NCI-H1436 treated with DMSO at 0.1 percent for 48 hours (cell line): ENCODE measurements around the gene VPS36.
"Not testable (repeated sequence)": the region's sequence is repeated elsewhere in the genome, so short reads cannot be mapped to it uniquely, and the experiment has no call there.

ENCODE experiments used
- DNase-seq: peaks from one replicate; lab custom pipeline; 2025; lab: John Stamatoyannopoulos, UW

Gene VPS36, protein sequence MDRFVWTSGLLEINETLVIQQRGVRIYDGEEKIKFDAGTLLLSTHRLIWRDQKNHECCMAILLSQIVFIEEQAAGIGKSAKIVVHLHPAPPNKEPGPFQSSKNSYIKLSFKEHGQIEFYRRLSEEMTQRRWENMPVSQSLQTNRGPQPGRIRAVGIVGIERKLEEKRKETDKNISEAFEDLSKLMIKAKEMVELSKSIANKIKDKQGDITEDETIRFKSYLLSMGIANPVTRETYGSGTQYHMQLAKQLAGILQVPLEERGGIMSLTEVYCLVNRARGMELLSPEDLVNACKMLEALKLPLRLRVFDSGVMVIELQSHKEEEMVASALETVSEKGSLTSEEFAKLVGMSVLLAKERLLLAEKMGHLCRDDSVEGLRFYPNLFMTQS

GRCh38 chr13:52450012-52450792 lies at the start of gene VPS36:
VPS36 (minus strand) TSS chr13:52450634; CDS start chr13:52450594, 40 bp downstream.
- peak; percentile 25 for DNase-seq

GRCh38 chr13:52497979-52498378 lies 47.5 kb upstream of the VPS36 start:
- DNase-seq: not testable (repeated sequence)

- DNase-seq: not testable (repeated sequence)
These were observed 43.8 kb upstream of the VPS36 start for GRCh38 chr13:52494241-52494640.

DNA sequence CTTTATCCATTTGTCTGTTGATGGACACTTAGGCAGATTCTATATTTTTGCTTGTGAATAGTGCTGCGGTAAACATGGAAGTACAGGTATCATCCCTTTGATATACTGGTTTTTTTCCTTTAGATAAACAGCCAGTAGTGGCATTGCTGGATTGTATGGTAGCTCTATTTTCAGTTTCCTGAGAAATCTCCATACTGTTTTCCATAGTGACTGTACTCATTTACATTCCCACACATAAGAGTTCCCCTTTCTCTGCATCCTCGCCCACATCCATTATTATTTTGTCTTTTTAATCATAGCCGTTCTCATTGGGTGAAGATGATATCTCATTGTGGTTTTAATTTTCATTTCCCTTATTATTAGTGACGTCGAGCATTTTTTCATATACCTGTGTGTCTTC lies 40.6 kb upstream of the VPS36 start:
- not testable (repeated sequence) for DNase-seq

DNA sequence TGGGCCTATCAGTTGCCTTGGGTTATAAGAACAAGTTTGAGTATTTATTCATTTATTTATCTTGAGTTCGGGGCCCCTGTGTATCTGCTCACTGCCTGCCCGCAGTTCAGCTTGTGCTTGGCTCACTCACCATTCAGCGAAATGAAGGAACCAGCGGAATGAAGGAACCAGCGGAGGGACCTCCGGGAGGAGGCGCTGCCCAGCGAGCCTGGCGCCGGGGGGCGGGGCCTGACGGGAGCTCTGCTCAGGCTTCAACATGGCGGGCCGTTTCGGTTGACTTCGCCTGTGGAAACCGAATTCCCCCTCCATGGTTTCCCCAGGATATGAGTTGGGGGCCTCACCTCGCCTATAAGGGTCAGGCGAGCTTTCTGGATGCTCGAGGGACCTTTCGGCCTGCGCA lies 38.3 kb upstream of the VPS36 start:
- DNase-seq: not testable (repeated sequence)

GRCh38 chr13:52487078-52487477 lies 36.6 kb upstream of the VPS36 start:
- not testable (repeated sequence) for DNase-seq

GRCh38 chr13:52480677-52481428 lies 30.4 kb upstream of the VPS36 start:
- DNase-seq: not testable (repeated sequence)

DNA sequence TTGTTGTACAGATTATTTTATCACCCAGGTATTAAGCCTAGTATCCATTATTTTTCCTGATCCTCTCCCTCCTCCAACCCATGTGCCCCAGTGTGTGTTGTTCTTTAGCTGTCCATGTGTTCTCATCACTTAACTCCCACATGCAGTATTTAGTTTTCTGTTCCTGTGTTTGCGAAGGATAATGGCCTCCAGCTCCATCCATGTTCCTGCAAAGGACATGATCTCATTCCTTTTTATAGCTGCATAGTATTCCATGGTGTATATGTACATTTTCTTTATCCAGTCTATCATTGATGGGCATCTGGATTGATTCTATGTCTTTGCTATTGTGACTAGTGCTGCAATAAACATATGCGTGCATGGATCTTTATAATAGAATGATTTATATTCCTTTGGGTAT lies 18.1 kb upstream of the VPS36 start:
- DNase-seq: not testable (repeated sequence)

DNA sequence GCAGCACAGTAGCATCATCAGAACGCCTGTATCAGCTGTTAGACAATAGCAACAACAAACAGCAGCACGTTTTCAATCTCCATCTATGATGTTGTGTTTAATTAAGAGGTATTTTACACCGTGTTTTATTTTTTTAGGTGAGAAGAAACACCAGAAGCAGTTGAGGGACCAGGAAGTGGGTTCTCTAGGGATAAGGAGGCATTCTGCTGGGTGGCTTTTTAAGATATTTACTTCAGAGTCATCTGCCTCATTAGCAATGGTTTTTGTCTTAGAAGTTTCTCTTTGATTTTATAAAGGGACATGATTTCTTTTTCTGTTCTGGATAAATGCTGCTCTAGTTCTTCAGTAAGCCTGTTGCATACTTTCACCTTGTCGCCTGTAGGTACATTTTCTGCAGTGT lies 13.1 kb upstream of the VPS36 start:
- no peak for DNase-seq

DNA sequence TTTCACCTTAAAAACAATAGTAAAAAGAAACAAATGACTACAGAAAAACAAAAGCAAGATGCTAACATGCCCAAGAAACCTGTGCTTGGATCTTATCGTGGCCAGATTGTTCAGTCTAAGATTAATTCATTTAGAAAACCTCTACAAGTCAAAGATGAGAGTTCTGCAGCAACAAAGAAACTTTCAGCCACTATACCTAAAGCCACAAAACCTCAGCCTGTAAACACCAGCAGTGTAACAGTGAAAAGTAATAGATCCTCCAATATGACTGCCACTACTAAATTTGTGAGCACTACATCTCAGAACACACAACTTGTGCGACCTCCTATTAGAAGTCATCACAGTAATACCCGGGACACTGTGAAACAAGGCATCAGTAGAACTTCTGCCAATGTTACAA lies 10.8 kb upstream of the VPS36 start:
- DNase-seq: no peak

DNA sequence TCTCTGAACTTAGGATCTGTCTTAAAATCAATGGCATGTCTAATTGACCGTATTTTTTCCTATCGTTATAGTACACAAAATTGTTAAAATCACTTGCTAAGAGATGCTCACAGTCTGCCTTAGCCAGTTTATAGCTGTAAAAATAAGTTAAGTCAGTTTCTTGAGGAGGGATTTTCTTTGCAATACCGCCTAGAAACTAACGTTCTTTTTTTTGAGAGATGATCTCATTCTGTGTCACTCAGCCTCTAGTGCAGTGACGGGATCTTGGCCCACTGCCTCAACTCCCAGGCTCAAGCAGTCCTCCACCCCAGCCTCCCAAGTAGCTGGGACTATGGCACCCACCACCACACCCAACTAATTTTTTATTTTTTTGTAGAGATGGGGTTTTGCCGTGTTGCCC lies 9.2 kb upstream of the VPS36 start:
- no peak for DNase-seq

DNA sequence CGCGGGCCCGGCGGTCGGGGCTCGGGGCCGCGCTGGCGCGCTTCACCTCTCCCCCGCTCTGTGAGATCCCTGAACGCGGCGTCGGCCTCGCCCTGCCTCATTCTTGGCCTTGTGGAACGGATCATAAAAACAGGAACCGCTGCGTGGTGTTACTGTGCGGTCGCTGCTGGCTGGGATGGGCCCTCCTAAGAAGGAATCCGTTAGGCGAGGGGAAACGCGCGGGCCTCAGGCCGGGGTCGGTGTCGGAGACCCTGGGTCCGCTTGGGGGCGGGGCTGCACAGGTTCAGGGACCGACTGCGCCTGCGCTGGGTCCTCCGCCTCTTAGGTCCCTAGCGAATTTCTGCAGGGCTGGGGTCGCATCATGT lies 5.2 kb upstream of the VPS36 start:
- peak; percentile 1 for DNase-seq

DNA sequence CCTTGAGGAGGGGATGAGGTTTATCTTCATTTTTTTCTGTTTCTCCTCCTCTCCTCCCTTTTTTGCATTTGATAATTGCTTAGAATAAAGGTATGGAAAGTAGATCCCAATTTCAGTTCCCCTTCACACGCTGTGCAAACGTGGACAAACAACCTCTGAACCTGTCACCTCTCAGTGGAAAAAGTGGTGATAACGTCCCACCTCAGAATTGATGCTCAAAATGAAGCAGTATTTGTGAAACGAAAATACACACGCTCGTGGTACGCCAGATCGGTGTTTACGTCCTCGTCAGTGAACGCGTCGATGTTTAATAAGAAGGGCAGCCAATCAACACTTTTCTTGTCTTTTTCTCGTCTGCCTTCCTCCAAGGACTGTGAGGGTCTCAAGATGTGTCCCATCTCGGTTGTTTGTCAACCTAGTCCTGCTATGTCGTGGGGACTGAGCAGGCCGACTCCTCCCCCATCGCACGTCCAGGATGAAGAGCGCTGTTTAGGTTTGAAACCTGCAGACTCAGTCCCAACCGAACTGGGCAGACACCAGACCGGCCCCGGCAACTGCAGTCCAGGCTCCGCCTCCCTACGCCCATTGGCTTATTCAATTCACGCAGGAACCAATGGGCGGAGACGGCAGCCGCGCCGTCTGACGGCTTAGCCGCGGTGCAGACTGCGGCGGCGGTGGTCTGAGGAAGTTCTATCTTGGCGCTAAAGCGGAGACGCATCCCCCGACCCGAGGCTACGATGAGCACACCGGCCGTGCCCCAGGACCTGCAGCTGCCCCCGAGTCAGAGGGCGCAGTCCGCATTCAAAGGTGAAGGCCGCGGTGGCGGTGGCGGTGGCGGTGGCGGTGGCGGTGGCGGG lies 4.6 kb upstream of the VPS36 start, which contains the start of gene CKAP2:
CKAP2 (plus strand) TSS at position 659 of the 857 bp plus-strand sequence; CDS start at position 738, 79 bp downstream.
- DNase-seq: peak; percentile 68

GRCh38 chr13:52454459-52454819 lies 4.0 kb upstream of the VPS36 start:
- DNase-seq: no peak

- no peak for DNase-seq
These were observed 2.0 kb upstream of the VPS36 start for GRCh38 chr13:52452470-52452869.

- no peak for DNase-seq
These were observed 836 bp upstream of the VPS36 start for GRCh38 chr13:52451135-52451804.

DNA sequence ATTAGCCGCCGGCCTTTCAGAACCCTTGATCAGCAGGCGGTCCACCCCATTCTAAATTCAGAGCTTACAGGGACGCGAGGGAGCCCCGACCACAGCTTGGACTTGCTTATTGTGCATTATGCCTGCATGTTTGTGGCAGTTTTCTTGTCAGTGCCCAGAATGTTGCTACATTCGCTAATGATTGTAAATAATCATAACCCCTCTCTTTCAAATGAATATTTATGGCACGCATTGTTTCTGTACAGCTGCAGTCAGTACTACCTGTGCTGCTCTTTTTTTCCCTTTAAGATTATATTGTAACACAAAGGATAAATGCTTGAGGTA lies 321 bp upstream of the VPS36 start:
- no peak for DNase-seq

DNA sequence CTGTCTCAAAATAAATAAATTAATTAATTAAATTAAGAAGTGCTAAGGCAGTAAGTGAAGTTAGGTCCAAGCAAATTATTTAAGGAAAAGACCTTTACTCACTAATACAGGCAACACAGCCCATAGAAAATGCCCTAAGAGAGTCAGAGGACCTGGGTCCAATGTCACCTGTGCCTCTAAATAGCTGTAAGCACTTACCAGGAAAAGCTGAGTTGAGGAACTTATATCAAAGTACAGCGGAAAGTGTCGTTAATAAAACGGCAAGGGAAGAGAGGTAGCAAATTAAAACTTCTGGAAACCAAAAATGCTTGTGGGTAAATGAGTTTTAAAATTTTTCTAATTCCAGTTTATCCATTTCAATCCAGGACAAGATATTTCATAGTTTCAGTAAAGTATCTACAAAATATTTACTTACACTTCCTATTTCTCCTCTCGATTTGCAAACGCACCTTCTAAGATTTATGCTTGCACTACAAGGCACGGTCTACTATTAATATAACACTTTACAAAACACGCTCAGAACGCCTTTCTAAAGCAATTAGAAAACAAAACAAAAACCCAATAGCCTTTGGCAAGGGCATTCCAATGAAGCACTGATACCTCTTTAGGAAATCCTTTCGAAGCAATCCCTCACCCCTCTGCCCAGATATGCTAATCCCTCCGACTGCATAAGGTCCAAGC lies 963 bp downstream of the VPS36 start:
- DNase-seq: no peak

DNA sequence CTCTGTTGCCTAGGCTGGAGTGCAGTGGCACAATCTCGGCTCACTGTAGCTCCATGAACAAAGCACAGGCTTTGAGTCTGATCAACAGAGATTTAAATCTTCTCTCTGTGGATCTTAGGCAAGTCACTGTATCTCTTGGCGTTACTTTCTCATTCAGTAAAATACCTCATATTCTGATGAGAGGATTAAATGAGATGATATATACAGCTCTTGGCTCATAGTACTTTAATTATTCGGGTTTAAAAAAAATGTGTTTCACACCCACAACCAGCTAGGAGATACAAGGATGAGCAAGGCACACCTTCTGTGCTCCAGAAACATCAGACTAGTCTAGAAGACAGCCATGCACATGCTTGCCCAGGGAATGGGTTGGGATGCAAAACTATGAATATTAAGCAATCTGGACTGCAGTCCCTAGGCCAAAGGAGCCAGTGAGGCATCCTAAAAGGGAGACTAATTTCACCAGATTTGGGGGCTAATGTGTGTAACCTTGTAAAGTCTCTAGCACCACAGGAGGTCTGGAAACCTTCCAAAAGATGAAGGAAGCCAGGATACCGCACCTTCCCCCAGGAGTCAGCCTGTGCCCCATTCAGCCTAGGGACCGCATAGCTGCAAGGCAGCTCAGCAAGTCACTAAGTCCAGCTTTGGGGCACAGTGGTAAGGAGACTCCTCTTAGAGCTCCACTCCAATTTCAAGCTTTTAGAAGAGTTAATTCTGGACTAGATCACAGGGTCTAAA lies 2.5 kb downstream of the VPS36 start:
- DNase-seq: no peak

DNA sequence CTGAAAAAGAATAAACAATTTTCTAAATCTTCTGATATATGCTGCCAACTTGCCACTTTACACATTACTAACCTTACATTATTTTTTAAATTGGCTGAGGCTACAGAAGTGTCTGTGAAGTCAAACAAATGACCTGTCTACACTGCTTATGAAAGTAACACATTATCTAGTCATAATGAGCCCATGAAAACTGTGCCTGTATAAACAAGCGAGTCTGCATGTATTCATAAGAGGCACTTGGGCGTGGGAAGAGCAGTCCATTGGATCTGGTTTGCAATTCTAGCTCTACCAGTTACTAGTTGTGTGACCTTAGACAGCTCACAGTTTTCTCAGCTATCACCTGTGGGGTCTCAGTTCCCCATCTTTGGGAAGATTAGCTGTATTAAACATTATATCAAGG lies 3.1 kb downstream of the VPS36 start:
- no peak for DNase-seq
